ENCODE data around the gene FUT9. TPM values are rescaled to one million over a fixed set of nuclear protein-coding genes. Genes with fewer than 3 reads are reported as not detected.

FUT9 gene
- total RNA-seq, 2 donors from 2014 or later = 0.11 to 1.2 TPM

- no peak overlapping the region for H3K4me3 ChIP-seq
- DNase-seq (ENCODE audit: low spot score) = no peak
- no peak overlapping the region for H3K27ac ChIP-seq
- no peaks in the 10 kb centered on the region for H3K4me1 ChIP-seq (replicated peaks)
- intact Hi-C loops (cut with DNase I) = no loop called here
- 53% methylated on average over 4 of the region's 4 CpGs for WGBS
- TF ChIP-seq POLR2A (IDR thresholded peaks at IDR 0.05) (no peak), CTCF (IDR thresholded peaks at IDR 0.05) (no peak), POLR2AphosphoS5 (IDR thresholded peaks at IDR 0.05) (no peak)
- no peaks in the 10 kb centered on the region for H3K27me3 ChIP-seq (replicated peaks; ENCODE audit: insufficient read depth)
- no peaks in the 10 kb centered on the region for H3K9me3 ChIP-seq
- no peaks in the 10 kb centered on the region for H3K36me3 ChIP-seq
Measured at GRCh38 chr6:96156425-96156824, 140.7 kb downstream of the FUT9 start.

GRCh38 chr6:96157018-96157565 is 141.3 kb downstream of the FUT9 start:
- H3K4me1 ChIP-seq (replicated peaks) = no peaks in the 10 kb centered on the region
- peak overlapping the region in 1 of 2 donors; percentile 24 for H3K27ac ChIP-seq
- H3K27me3 ChIP-seq (replicated peaks; ENCODE audit: insufficient read depth) = no peaks in the 10 kb centered on the region
- intact Hi-C loops (cut with DNase I) = no loop called here
- H3K4me3 ChIP-seq = no peak overlapping the region
- DNase-seq (ENCODE audit: low spot score) = no peak
- no peaks in the 10 kb centered on the region for H3K36me3 ChIP-seq
- no peaks in the 10 kb centered on the region for H3K9me3 ChIP-seq
- TF ChIP-seq CTCF (IDR thresholded peaks at IDR 0.05) (no peak), POLR2AphosphoS5 (IDR thresholded peaks at IDR 0.05) (no peak), POLR2A (IDR thresholded peaks at IDR 0.05) (no peak)
- 8% methylated on average over 3 of the region's 3 CpGs for WGBS

- no peak for DNase-seq (ENCODE audit: low spot score)
- WGBS = 41% methylated on average over 2 of the region's 2 CpGs
- H3K4me1 ChIP-seq (replicated peaks) = no peaks in the 10 kb centered on the region
- TF ChIP-seq CTCF (IDR thresholded peaks at IDR 0.05) = no peak
- TF ChIP-seq POLR2A (IDR thresholded peaks at IDR 0.05) = no peak
- TF ChIP-seq POLR2AphosphoS5 (IDR thresholded peaks at IDR 0.05) = no peak
- no peaks in the 10 kb centered on the region for H3K9me3 ChIP-seq
- intact Hi-C loops (cut with DNase I) = no loop called here
- H3K27me3 ChIP-seq (replicated peaks; ENCODE audit: insufficient read depth) = no peaks in the 10 kb centered on the region
- H3K27ac ChIP-seq = no peak overlapping the region
- H3K36me3 ChIP-seq = no peaks in the 10 kb centered on the region
- no peak overlapping the region for H3K4me3 ChIP-seq
Measured at GRCh38 chr6:96162711-96163120, 146.9 kb downstream of the FUT9 start.

GRCh38 chr6:96164802-96165201 is 149.0 kb downstream of the FUT9 start:
- TF ChIP-seq CTCF (IDR thresholded peaks at IDR 0.05) = no peak
- TF ChIP-seq POLR2AphosphoS5 (IDR thresholded peaks at IDR 0.05) = no peak
- TF ChIP-seq POLR2A (IDR thresholded peaks at IDR 0.05) = no peak
- Histone ChIP-seq H3K4me1 (replicated peaks) (no peaks in the 10 kb centered on the region), H3K4me3 (no peak overlapping the region), H3K9me3 (no peaks in the 10 kb centered on the region), H3K27ac (no peak overlapping the region), H3K36me3 (no peaks in the 10 kb centered on the region), H3K27me3 (replicated peaks; ENCODE audit: insufficient read depth) (no peaks in the 10 kb centered on the region)
- DNase-seq (ENCODE audit: low spot score) = no peak
- intact Hi-C loops (cut with DNase I) = no loop called here

- Histone ChIP-seq H3K27ac (no peak overlapping the region), H3K9me3 (no peaks in the 10 kb centered on the region), H3K36me3 (no peaks in the 10 kb centered on the region), H3K4me3 (no peak overlapping the region), H3K27me3 (replicated peaks; ENCODE audit: insufficient read depth) (no peaks in the 10 kb centered on the region), H3K4me1 (replicated peaks) (no peaks in the 10 kb centered on the region)
- intact Hi-C loops (cut with DNase I) = no loop called here
- TF ChIP-seq POLR2A (IDR thresholded peaks at IDR 0.05) (no peak), POLR2AphosphoS5 (IDR thresholded peaks at IDR 0.05) (no peak), CTCF (IDR thresholded peaks at IDR 0.05) (no peak)
- DNase-seq (ENCODE audit: low spot score) = no peak
- 58% methylated on average over 2 of the region's 2 CpGs for WGBS
Measured at GRCh38 chr6:96171112-96171511, 155.3 kb downstream of the FUT9 start.

Measured in prostate gland (tissue), 2 donors.